Upper lobe of left lung (tissue), 4 donors: ENCODE results near the gene BCL2A1.
"Not testable (repeated sequence)": the region's sequence is repeated elsewhere in the genome, so short reads cannot be mapped to it uniquely, and the experiment has no call there.

Experiments
- CTCF ChIP-seq, 6 experiments: fragments of 450-650 bp in 4 of 6; fragments of 200-600 bp in 2 of 6; sonication (generic) in 2 of 6; IDR thresholded peaks; one replicate each; pipeline ENCODE4 v1.5.1; 2016 to 2019; ENCODE audit warnings: antibody characterized with exemption in 6 of 6
- EP300 ChIP-seq, 4 donors: sonication (generic); formaldehyde crosslinking; IDR thresholded peaks; one replicate each; pipeline ENCODE4 v1.5.1; 2017; ENCODE audit warnings: antibody characterized with exemption in 4 of 4, control low read depth in 2 of 4
- POLR2A ChIP-seq, 4 donors: fragments of 450-650 bp; IDR thresholded peaks; one replicate each; pipeline ENCODE4 v1.5.1; 2016 to 2017; ENCODE audit warnings: antibody characterized with exemption in 4 of 4, mild to moderate bottlenecking in 2 of 4
- POLR2AphosphoS5 ChIP-seq, 2 donors: sonication (generic); formaldehyde crosslinking; IDR thresholded peaks; one replicate each; pipeline ENCODE4 v1.5.1; 2017; ENCODE audit warnings: antibody characterized with exemption in 2 of 2

GRCh38 chr15:80011041-80011523 is 40.1 kb upstream of the BCL2A1 start:
- not testable (repeated sequence) for TF ChIP-seq CTCF, EP300, POLR2AphosphoS5, POLR2A (IDR thresholded peaks at IDR 0.05)
